Activated CD4-positive, alpha-beta T cell treated with anti-CD3 and anti-CD28 coated beads for 4 hours (primary cell): Measurements from ENCODE around the gene GAS5.

Source experiments
- DNase-seq, 2 donors: peaks; one replicate each; pipeline ENCODE4 v3.0.0-alpha.2; 2020

The GAS5 gene

GRCh38 chr1:173823781-173824314 lies 43.9 kb downstream of the GAS5 start:
- no peak for DNase-seq

GRCh38 chr1:173821680-173822079 lies 46.1 kb downstream of the GAS5 start:
- no peak for DNase-seq

GRCh38 chr1:173818459-173818858 lies 49.3 kb downstream of the GAS5 start:
- DNase-seq = no peak
